Amniotic epithelial cell (primary cell): ENCODE measurements around the gene ARMC9.
"Not testable (repeated sequence)": the region's sequence is repeated elsewhere in the genome, so short reads cannot be mapped to it uniquely, and the experiment has no call there.

Source experiments
- DNase-seq: peaks from one replicate; pipeline ENCODE4 v3.0.0-alpha.2; 2010; ENCODE audit warnings: low read depth

ARMC9 gene

GRCh38 chr2:231342061-231342711, 143.8 kb downstream of the ARMC9 start:
- DNase-seq: no peak

DNA sequence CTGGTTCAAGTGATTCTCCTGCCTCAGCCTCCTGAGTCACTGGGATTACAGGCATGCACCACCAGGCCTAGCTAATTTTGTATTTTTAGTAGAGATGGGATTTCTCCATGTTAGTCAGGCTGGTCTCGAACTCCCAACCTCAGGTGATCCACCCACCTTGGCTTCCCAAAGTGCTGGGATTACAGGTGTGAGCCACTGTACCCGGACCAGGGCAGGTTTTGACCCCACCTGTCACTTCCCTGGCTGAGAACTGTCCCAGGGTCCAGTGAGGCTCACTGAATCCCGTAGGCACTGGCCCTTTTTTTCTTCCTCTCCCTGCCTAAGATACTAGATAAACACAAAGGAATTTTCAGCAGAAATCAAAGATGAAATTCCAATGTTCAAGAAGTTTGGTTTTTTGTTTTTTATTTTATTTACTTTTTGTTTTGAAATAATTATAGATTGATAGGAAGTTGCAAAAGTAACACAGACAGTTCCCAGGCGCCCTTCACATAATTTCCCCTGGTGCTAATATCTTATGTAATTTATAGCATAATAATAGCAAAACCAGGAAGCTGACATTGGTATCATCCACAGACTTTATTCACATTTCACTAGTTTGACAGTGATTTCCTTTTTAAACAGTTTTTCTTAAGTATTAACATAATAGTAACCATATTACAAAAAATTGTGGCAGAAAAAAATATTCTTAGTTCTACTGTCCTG, 144.7 kb downstream of the ARMC9 start:
- DNase-seq: no peak

DNA sequence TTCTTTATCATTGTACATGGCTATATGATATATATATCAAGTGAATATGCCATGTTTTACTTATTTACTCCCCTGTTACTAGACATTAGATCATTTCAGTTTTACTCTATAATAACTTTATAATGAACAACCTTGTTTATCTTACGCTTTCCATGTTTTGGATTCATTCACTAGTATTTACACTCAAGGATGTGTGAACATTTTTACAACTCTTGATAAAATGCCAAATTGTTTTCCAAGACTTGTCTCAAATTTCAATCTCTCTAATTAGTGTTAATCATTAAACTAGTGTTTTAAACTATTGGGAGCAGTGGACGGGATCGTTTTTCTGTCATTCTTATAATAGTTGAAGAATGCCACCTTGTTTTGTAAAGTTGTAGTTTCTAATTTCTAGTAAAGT, 145.6 kb downstream of the ARMC9 start:
- DNase-seq: no peak

DNA sequence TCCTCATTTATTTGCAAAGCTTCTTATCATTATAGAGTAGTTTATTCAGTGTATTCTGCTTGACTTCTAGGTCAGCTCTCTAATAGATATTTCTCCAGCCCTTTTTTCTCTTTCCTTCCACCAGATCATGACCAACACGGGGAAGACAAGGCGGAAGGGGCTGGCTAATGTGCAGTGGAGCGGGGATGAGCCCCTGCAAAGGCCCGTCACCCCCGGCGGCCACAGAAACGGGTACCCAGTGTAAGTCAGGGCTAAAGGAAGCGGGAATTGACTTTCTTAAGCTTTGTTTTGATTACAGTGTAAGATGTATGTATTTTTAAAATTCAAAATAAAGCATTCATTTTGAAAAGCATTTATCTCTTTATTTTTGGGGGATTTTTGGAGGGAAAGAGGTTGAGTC, 146.4 kb downstream of the ARMC9 start:
- no peak for DNase-seq

DNA sequence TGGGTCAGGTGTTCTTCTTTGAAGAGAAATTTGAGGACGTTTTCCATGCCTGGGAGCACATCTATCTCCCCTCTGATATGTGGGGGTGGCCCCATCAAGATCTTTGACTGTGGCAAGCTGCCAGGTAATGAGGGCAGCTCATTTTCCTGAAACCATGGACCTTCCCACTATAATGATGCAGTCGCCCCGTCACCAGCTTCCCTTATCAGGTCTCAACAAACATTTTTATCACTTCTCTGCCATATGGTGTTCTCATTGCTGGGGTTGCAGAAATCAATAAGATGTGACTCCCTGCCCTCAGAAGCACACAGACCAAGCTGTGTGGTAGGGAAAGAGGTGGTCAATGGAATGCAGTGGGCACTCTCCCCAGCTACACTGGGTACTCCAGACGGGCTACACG, 148.7 kb downstream of the ARMC9 start:
- DNase-seq: no peak

GRCh38 chr2:231347638-231348037, 149.2 kb downstream of the ARMC9 start:
- DNase-seq: no peak

GRCh38 chr2:231348173-231348572, 149.7 kb downstream of the ARMC9 start:
- peak; percentile 90 for DNase-seq

DNA sequence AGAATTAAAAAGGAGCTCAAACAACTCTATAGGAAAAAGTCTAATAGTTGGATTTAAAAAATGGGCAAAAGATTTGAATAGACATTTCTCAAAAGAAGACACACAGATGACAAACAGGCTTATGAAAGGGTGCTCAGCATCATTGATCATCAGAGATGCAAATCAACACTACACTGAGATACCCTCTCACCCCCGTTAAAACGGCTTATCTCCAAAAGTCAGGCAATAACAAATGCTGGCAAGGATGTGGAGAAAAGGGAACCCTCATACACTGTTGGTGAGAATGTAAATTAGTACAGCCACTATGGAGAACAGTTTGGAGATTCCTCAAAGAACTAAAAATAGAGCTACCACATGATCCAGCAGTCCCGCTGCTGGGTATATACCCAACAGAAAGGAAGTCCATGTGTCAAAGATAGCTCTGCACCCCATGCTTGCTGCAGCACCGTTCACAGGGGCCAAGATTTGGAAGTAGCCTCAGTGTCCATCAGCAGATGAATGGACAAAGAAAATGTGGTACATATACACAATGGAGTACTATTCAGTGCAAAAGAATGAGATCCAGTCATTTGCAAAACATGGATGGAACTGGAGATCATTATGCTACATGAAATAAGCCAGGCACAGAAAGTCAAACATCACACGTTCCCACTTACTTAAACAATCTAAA, 150.4 kb downstream of the ARMC9 start:
- peak; percentile 58 for DNase-seq

DNA sequence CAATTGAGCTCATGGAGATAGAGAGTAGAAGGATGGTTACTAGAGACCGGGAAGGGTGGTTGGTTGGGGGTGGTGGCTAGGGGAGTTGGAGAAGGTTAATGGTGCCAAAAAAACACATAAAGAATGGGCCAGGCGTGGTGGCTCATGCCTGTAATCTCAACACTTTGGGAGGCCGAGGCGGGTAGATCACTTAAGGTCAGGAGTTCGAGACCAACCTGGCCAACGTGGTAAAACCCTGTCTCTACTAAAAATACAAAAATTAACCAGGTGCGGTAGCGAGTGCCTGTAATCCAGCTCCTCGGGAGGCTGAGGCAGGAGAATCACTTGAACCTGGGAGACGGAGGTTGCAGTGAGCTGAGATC, 150.9 kb downstream of the ARMC9 start:
- not testable (repeated sequence) for DNase-seq

- no peak for DNase-seq
These were observed 153.2 kb downstream of the ARMC9 start for GRCh38 chr2:231351648-231352047.

GRCh38 chr2:231353469-231353868, 155.0 kb downstream of the ARMC9 start:
- no peak for DNase-seq

DNA sequence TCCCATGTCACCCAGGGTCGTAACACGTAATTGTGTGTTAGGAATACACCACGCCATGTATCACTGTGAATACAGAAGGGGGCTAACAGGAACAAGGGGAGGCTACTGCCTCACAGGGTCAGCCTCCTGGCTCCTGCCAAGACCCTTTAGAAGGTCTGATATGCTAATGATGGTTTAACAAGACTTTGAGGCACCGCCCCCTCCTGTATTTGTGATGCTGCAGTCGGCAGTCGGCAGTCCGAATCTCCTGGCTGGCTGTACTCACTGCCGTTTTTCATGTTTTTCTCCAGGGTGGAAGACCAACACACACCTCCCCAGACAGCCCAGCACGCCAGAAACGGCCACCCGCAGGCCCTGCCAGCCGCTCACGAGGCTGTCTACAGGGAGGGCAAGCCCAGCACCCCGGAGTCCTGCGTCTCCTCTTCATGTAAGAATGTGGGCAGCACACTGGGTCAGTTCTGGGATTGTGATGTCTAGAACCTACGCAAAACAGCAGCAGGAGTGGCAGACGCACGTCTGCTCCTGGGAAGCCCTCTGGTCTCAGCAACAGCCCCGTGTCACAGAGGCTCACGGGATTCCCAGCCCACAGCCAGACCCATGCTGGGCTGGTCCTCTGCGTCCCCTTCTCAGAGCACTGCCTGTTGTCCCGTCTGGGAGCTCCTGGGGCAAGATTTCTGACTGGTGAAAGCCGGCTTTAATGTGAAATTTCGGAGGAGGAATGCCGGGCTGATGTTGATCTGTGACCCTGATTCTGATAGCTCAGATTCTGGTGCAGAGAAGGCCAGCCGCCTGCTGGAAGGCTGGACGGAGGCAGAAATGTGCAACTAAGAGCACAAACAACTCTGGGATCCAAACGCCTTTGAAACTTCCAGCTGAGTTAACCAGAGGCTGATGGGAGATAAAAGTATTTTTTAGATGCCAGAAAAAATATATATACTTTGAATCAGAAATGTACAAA, 157.4 kb downstream of the ARMC9 start:
- DNase-seq: no peak

DNA sequence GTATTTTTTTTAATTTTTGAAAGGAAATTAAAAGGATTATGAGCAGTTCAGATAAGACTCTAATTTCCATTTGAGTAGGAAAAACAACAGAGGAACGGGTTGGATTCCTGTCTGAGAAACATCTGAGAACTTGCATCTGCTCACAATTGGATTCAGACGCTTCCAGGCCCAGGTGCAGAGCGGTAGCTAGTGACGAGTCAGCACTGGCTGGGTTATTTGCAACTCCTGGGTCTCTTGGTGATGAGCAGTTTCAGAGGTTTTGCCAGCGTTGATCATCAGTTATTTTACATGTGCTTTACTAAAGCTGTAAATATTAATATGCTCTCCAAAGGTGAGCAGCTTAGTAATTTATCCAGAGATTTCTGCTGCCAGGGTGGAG, 158.0 kb downstream of the ARMC9 start:
- DNase-seq: no peak

GRCh38 chr2:231357048-231357447, 158.6 kb downstream of the ARMC9 start:
- DNase-seq: no peak

- DNase-seq: no peak
These were observed 159.5 kb downstream of the ARMC9 start for GRCh38 chr2:231357931-231358330.

DNA sequence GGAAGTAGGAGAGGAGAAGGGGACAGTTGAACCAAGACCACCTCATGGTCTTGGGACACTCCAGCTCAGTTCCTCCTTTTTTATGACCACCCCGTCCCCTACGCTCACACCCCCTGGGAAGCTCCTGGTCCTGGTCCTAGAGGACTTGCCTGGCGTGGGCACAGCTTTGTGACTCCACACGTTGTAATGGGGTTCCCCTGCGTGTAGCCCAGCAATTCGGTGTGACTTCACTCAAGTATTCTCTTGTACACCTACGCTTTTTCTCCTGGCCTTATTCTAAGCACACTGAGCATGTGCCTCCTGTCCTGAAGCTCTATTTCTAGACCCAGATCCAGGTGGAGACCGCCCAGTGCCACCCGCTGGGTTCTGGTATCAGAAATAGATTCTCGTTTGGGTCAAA, 161.0 kb downstream of the ARMC9 start:
- no peak for DNase-seq

GRCh38 chr2:231359948-231360347, 161.5 kb downstream of the ARMC9 start:
- no peak for DNase-seq

DNA sequence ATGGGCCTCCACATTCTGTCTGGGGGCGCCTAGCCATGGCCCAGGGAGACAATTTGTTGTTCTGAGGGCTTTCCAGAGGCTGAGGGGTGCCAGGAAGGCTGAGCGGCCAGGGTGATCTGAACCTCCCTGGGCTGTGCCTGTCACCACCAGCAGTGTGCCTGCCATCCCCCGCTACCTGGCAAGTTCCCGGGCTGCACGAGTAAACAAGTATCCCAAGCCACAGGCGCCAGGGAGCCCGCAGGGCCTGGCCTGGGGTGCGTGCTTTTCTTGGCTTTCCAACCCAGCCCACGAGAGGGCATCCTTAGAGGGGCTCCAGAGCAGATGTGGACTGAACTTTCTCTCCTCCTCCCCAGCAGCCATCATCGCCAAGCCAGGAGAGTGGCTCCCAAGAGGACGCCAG, 162.0 kb downstream of the ARMC9 start:
- DNase-seq: no peak

DNA sequence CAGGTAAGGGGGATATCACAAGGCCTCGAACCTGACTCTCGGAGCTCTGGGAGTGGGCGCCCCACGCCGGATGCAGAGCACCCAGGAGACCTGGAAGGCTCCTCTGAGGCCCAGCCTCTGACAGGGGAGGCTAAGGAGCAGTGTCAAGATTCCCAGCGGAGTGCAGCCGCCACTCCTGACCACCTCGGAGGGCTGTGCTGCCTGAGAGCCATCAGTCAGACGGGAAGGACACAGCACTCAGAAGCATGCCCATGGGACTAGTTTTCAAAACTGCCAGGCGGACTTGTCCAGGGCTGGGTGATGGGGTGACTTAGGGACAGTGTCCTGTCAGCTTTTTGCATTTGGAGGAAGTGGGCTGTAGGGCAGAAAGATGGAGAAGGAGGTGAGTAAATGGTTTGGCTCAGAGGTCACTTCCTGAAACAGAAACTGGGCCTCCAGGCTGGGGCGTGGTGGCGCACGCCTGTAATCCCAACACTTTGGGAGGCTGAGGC, 162.5 kb downstream of the ARMC9 start:
- no peak for DNase-seq

DNA sequence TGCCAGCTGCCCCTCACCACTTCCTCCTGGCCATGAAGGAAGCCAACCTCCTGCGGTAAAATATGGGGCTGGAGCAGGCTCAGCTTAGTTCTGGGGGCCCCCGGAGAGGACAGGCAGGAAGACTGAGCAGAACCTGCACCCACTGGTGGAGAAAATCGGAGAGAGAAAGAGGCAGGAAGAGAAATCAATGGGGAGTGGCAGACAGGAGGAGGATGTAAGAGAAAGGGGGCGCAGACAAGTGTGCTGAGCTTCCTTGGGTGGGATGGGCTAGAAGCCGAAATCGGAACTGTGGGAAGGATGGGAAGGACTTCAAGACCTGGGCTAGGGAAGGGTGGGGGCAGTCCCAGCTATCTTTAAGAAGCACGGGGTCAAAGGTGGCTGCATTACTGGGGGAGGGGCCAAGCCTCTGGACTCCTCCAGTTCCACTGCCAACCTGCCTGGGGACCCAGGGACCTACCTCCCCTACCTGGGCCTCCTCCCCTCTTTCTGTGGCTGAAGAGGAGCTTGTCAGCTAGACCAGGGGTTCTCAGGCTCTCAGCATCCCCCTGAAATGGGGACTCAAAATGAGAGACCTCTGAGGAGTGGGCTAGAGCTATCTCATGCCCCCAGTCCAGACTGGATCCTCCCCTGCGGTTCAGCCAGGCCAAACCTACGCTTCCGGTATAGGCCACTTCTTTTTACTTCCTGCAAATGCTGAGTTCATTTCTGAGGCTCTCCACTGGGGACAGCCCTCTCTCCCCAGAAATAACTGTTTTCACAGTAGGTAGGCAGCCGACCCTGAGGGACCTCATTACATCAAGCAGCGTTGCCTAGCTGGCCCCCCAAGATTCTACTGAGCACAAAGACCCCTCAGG, 163.5 kb downstream of the ARMC9 start:
- no peak for DNase-seq

- DNase-seq: no peak
These were observed 164.2 kb downstream of the ARMC9 start for GRCh38 chr2:231362555-231363184.
